Gastroesophageal sphincter (tissue), 3 donors: ENCODE data around the gene ZNF738.

ENCODE experiments used
- CTCF ChIP-seq, 4 experiments: fragments of 200-600 bp in 2 of 4; fragments of 450-650 bp in 2 of 4; sonication (generic) in 1 of 4; IDR thresholded peaks; one replicate each; pipeline ENCODE4 v1.5.1; 2017 to 2019; ENCODE audit warnings: antibody characterized with exemption in 4 of 4, mild to moderate bottlenecking in 2 of 4, moderate library complexity in 2 of 4
- POLR2AphosphoS5 ChIP-seq: sonication (generic); formaldehyde crosslinking; IDR thresholded peaks from one replicate; pipeline ENCODE4 v1.6.1; 2017; ENCODE audit warnings: antibody characterized with exemption

- TF ChIP-seq CTCF (IDR thresholded peaks at IDR 0.05) (no peak), POLR2AphosphoS5 (no peak)
Measured at GRCh38 chr19:21402303-21402985, 43.6 kb downstream of the ZNF738 start.
